ENCODE results near the gene NOP16. TPM values are rescaled to one million over a fixed set of nuclear protein-coding genes. Genes with fewer than 3 reads are reported as not detected.

NOP16 gene
- total and polyA plus RNA-seq, 2 of the 13 experiments (the other 11 are each of a cell fraction or from before 2014, with no cell fraction given) = 43.3 to 48.4 TPM

GRCh38 chr5:176389135-176390123 lies 1.0 kb upstream of the NOP16 start (continued):
- TF ChIP-seq TERF1 (CRISPR knock-in tag; IDR thresholded peaks at IDR 0.05) (no peak), MBNL3 (CRISPR knock-in tag; conservative IDR thresholded peaks at IDR 0.05) (no peak), SAP130 (CRISPR knock-in tag; IDR thresholded peaks at IDR 0.05; ENCODE audit: low read depth) (peak; percentile 2; the same call in 1 of the 2 replicates), PAXIP1 (CRISPR knock-in tag; conservative IDR thresholded peaks at IDR 0.05) (no peak), NFRKB (IDR thresholded peaks at IDR 0.05) (no peak), EEA1 (CRISPR knock-in tag; IDR thresholded peaks at IDR 0.05; ENCODE audit: borderline replicate concordance) (no peak), ZNF766 (CRISPR knock-in tag; IDR thresholded peaks at IDR 0.05; ENCODE audit: borderline replicate concordance) (no peak), ZC3H13 (CRISPR knock-in tag; IDR thresholded peaks at IDR 0.05) (no peak), ATRX (CRISPR knock-in tag; IDR thresholded peaks at IDR 0.05; ENCODE audit: borderline replicate concordance) (no peak), ZNF569 (CRISPR knock-in tag; IDR thresholded peaks at IDR 0.05; ENCODE audit: borderline replicate concordance) (no peak), NRL (CRISPR knock-in tag; IDR thresholded peaks at IDR 0.05; ENCODE audit: borderline replicate concordance) (no peak), SNAPC2 (CRISPR knock-in tag; IDR thresholded peaks at IDR 0.05) (no peak)
- TF ChIP-seq, protein P1, sequence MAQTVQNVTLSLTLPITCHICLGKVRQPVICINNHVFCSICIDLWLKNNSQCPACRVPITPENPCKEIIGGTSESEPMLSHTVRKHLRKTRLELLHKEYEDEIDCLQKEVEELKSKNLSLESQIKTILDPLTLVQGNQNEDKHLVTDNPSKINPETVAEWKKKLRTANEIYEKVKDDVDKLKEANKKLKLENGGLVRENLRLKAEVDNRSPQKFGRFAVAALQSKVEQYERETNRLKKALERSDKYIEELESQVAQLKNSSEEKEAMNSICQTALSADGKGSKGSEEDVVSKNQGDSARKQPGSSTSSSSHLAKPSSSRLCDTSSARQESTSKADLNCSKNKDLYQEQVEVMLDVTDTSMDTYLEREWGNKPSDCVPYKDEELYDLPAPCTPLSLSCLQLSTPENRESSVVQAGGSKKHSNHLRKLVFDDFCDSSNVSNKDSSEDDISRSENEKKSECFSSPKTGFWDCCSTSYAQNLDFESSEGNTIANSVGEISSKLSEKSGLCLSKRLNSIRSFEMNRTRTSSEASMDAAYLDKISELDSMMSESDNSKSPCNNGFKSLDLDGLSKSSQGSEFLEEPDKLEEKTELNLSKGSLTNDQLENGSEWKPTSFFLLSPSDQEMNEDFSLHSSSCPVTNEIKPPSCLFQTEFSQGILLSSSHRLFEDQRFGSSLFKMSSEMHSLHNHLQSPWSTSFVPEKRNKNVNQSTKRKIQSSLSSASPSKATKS (CRISPR knock-in tag; IDR thresholded peaks at IDR 0.05) = no peak
- TF ChIP-seq, protein P2, sequence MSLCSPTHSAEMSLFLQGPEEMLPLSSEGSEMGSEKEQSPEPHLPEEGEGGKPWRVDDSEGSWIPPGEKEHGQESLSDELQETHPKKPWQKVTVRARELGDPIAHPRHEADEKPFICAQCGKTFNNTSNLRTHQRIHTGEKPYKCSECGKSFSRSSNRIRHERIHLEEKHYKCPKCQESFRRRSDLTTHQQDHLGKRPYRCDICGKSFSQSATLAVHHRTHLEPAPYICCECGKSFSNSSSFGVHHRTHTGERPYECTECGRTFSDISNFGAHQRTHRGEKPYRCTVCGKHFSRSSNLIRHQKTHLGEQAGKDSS (CRISPR knock-in tag; IDR thresholded peaks at IDR 0.05; ENCODE audit: borderline replicate concordance, low read depth) = no peak
- TF ChIP-seq, protein P3, sequence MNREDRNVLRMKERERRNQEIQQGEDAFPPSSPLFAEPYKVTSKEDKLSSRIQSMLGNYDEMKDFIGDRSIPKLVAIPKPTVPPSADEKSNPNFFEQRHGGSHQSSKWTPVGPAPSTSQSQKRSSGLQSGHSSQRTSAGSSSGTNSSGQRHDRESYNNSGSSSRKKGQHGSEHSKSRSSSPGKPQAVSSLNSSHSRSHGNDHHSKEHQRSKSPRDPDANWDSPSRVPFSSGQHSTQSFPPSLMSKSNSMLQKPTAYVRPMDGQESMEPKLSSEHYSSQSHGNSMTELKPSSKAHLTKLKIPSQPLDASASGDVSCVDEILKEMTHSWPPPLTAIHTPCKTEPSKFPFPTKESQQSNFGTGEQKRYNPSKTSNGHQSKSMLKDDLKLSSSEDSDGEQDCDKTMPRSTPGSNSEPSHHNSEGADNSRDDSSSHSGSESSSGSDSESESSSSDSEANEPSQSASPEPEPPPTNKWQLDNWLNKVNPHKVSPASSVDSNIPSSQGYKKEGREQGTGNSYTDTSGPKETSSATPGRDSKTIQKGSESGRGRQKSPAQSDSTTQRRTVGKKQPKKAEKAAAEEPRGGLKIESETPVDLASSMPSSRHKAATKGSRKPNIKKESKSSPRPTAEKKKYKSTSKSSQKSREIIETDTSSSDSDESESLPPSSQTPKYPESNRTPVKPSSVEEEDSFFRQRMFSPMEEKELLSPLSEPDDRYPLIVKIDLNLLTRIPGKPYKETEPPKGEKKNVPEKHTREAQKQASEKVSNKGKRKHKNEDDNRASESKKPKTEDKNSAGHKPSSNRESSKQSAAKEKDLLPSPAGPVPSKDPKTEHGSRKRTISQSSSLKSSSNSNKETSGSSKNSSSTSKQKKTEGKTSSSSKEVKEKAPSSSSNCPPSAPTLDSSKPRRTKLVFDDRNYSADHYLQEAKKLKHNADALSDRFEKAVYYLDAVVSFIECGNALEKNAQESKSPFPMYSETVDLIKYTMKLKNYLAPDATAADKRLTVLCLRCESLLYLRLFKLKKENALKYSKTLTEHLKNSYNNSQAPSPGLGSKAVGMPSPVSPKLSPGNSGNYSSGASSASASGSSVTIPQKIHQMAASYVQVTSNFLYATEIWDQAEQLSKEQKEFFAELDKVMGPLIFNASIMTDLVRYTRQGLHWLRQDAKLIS (CRISPR knock-in tag; IDR thresholded peaks at IDR 0.05) = no peak
